Fibroblast of villous mesenchyme (primary cell): Measurements from ENCODE around the gene PLEKHA8. TPM values are rescaled to one million over a fixed set of nuclear protein-coding genes. Genes with fewer than 3 reads are reported as not detected.

ENCODE experiments used
- DNase-seq: peaks from one replicate; pipeline ENCODE4 v3.0.0-alpha.2; 2010; ENCODE audit warnings: low read depth
- H3K4me3 ChIP-seq: 2 replicates; pipeline ENCODE4 v1.5.1; 2011; ENCODE audit warnings: low read depth, mild to moderate bottlenecking, low read length
- CTCF ChIP-seq: IDR thresholded peaks from 2 replicates; pipeline ENCODE4 v1.5.1; 2012; ENCODE audit warnings: low read depth, mild to moderate bottlenecking, low read length; ENCODE audit not compliant: insufficient read depth
- small RNA-seq: library from RNA; depleted of rRNA; stranded (forward); fragments of <200 nt; gene quantifications from one replicate; pipeline ENCODE3, GENCODE V24; 2012
- total RNA-seq: library from RNA; depleted of rRNA; stranded (reverse); fragments of >200 nt; gene quantifications from 2 replicates; pipeline ENCODE4 v1.2.3, GENCODE V29; 2012

The PLEKHA8 gene
- total RNA-seq, 1 donor = 17.7 TPM

- no peak for DNase-seq
- no peak for TF ChIP-seq CTCF
- H3K4me3 ChIP-seq = no peak overlapping the region
These were observed 149.0 kb downstream of the PLEKHA8 start for GRCh38 chr7:30177186-30177585.

- DNase-seq = no peak
- no peak for TF ChIP-seq CTCF
- H3K4me3 ChIP-seq = no peak overlapping the region
These were observed 149.8 kb downstream of the PLEKHA8 start for GRCh38 chr7:30177965-30178364.

GRCh38 chr7:30178748-30179436 is 150.7 kb downstream of the PLEKHA8 start:
- TF ChIP-seq CTCF = no peak
- no peak for DNase-seq
- no peak overlapping the region for H3K4me3 ChIP-seq

Small RNA genes within 50 kb of the gene (small RNA-seq; reads per million reads assigned to genes)
- gene RPS27P16 = not detected

Other genes with a start within 250 kb of the PLEKHA8 start
- under 0.01 TPM in 2 replicates for gene WIPF3, start 221.9 kb upstream of the PLEKHA8 start, total RNA-seq
- gene SCRN1, start 38.6 kb upstream of the PLEKHA8 start, total RNA-seq = 74.4 and 113 TPM in 2 replicates
- gene FKBP14, start 1.7 kb upstream of the PLEKHA8 start, total RNA-seq = 47.0 and 66.9 TPM in 2 replicates
- 2.6 and 4.5 TPM in 2 replicates for gene MTURN, start 106.6 kb downstream of the PLEKHA8 start, total RNA-seq